Muscle layer of duodenum (tissue), 2 donors: ENCODE results near the gene POLR3A.

ENCODE experiments used
- H3K27ac ChIP-seq: one replicate; pipeline ENCODE4 v1.7.0; 2013; ENCODE audit warnings: mild to moderate bottlenecking, low read length
- H3K27me3 ChIP-seq: one replicate; pipeline ENCODE4 v1.7.0; 2013; ENCODE audit warnings: low read depth, mild to moderate bottlenecking, control low read depth, low read length
- H3K36me3 ChIP-seq, 2 donors: one replicate each; pipeline ENCODE4 v1.7.0; 2013; ENCODE audit warnings: low read length in 2 of 2, control low read depth in 1 of 2, mild to moderate bottlenecking in 1 of 2; ENCODE audit not compliant: insufficient read depth in 2 of 2, control insufficient read depth in 1 of 2
- H3K4me1 ChIP-seq, 2 donors: one replicate each; pipeline ENCODE4 v1.7.0; 2013; ENCODE audit warnings: low read length in 2 of 2, mild to moderate bottlenecking in 2 of 2, control low read depth in 1 of 2, moderate library complexity in 1 of 2; ENCODE audit not compliant: insufficient read depth in 2 of 2, control insufficient read depth in 1 of 2
- H3K4me3 ChIP-seq, 2 donors: one replicate each; pipeline ENCODE4 v1.7.0; 2013; ENCODE audit warnings: low read length in 2 of 2, low read depth in 1 of 2, mild to moderate bottlenecking in 1 of 2
- H3K9me3 ChIP-seq, 2 donors: one replicate each; pipeline ENCODE4 v1.7.0; 2013; ENCODE audit warnings: low read length in 2 of 2, control low read depth in 1 of 2, mild to moderate bottlenecking in 1 of 2; ENCODE audit not compliant: control insufficient read depth in 1 of 2
- donor health status: healthy.

POLR3A gene

GRCh38 chr10:78035933-78036583 is 6.7 kb upstream of the POLR3A start:
- Histone ChIP-seq H3K36me3 (peaks cover 53 to 57% of the 10 kb centered on the region in 2 donors), H3K27ac (no peak overlapping the region), H3K27me3 (no peaks in the 10 kb centered on the region)

DNA sequence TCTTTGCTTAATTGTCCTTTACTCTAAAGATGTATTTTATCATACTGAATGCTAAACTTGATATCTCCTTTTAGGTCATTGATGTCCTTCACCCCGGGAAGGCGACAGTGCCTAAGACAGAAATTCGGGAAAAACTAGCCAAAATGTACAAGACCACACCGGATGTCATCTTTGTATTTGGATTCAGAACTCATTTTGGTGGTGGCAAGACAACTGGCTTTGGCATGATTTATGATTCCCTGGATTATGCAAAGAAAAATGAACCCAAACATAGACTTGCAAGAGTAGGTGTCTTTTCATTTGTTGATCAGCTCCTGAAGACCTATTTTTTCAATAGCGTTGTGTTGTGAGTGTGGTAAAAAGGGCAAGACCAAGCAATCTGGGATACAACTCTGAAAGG is 6.1 kb upstream of the POLR3A start:
- Histone ChIP-seq H3K27ac (no peak overlapping the region), H3K9me3 (no peaks in the 10 kb centered on the region), H3K4me1 (peaks cover 13 to 18% of the 10 kb centered on the region in 2 donors), H3K36me3 (peaks cover 46 to 51% of the 10 kb centered on the region in 2 donors), H3K4me3 (peak overlapping the region in 1 of 2 donors; percentile 92), H3K27me3 (no peaks in the 10 kb centered on the region)

More at GRCh38 chr10:78035933-78036583, 6.7 kb upstream of the POLR3A start:
- Histone ChIP-seq H3K4me1 (peaks cover 13 to 18% of the 10 kb centered on the region in 2 donors), H3K4me3 (no peak overlapping the region), H3K9me3 (no peaks in the 10 kb centered on the region)

- H3K4me3 ChIP-seq: peak overlapping the region; percentile 85 to 92
Measured at GRCh38 chr10:78035025-78035424, 5.7 kb upstream of the POLR3A start.

DNA sequence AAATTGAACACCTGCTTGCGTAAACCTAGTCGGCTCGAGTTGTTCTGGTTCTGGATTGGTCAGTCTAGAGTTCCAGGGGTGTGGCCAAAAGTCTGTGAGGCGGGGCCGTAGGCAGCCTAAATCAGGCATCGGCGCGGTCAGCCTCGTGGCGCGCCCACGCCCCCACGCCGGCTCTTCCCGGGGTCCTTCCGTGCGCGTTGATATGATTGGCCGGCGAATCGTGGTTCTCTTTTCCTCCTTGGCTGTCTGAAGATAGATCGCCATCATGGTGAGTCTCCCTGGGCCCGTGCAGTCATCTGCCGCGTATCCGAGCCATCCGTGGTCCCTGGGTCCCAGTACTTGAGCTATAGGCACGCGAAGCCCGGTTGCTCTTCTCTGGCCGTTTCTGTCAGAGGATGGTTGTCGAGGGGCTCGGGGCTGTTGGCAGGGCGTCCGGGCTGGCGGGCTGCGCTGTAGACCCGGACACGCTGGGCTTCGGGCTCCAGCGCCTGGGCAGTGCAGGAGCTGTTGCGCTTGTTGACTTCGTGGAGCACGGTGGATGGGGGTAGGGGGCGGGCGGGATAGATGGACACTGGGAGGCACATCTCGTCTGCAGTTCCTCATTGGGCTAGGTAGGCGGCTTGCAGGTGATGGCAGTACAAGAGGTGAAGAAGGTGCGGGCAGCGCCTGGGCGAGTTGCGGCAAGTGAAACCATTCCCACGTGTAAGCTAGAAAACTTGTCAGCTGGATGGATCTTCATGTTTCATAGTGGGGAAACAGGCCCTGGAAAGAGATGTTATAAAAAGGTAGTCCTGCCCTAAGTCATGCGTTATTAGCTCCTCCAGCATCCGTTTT is 4.5 kb upstream of the POLR3A start, which contains the start of gene RPS24:
TSS of gene RPS24 (plus strand) at position 227 of the 834 bp plus-strand sequence. CDS start at position 266, 39 bp downstream.
- peaks cover 33 to 36% of the 10 kb centered on the region in 2 donors for H3K36me3 ChIP-seq
- peaks cover 13 to 18% of the 10 kb centered on the region in 2 donors for H3K4me1 ChIP-seq
- H3K27me3 ChIP-seq: no peaks in the 10 kb centered on the region
- H3K27ac ChIP-seq: peak within 1 kb of the TSS; percentile 74
- peak within 1 kb of the TSS; percentile 85 to 92 for H3K4me3 ChIP-seq
- H3K9me3 ChIP-seq: no peaks in the 10 kb centered on the region

More at GRCh38 chr10:78035025-78035424, 5.7 kb upstream of the POLR3A start:
- Histone ChIP-seq H3K36me3 (peaks cover 44 to 47% of the 10 kb centered on the region in 2 donors), H3K4me1 (peaks cover 13 to 18% of the 10 kb centered on the region in 2 donors), H3K27ac (peak overlapping the region; percentile 68), H3K9me3 (no peaks in the 10 kb centered on the region), H3K27me3 (no peaks in the 10 kb centered on the region)

DNA sequence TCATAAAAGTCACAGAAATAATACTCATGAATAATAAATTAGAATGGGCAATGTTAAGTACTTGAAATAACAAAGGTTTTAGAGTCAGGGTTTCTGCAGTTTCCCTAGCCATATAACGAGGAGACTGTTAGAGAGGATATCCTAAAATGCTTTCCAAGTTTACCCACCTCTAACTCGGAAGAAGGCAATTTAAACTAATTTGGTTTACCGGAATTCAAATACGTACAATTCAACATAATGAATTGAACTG is 4.0 kb upstream of the POLR3A start:
- no peaks in the 10 kb centered on the region for H3K9me3 ChIP-seq
- peaks cover 13 to 23% of the 10 kb centered on the region in 2 donors for H3K4me1 ChIP-seq
- peak overlapping the region; percentile 74 for H3K27ac ChIP-seq
- peaks cover 28 to 32% of the 10 kb centered on the region in 2 donors for H3K36me3 ChIP-seq
- no peaks in the 10 kb centered on the region for H3K27me3 ChIP-seq
- H3K4me3 ChIP-seq: peak overlapping the region; percentile 85 to 92

DNA sequence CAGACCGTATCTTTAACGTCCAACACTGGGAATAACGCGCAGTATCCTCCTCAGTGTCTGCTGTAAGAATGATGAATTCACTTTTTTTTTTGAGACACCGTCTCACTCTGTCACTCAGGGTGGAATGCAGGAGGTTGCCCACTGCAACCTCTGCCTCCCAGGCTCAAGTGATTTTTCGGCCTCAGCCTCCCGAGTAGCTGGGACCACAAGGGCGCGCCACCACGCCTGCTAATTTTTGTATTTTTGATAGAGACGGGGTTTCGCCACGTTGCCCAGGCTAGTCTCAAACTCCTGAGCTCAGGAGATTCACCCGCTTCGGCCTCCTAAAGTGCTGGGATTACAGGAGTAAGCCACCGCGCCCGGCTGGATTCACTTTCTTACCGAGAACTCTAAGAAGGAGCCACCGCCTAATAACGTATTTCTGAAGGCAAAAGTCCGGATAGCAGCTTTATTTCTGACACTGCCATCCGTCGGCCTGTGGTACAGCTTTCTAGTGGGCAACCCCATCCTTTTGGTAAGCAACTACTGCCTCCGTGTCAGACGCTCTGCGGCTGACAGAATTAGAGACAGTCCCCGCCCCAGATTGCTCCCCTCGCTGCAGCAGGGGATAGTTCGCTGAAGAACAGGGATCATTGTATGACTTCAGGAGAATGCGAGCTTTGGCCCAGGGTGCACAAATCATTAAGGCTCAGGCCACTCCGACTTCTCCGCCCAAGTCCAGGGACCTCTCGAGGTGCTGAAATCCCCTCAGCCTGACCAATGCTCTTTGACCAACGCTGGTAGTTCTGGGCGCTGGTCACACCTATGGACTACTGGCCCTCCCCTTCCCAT is 662 bp downstream of the POLR3A start:
- Histone ChIP-seq H3K4me1 (peaks cover 0 to 12% of the 10 kb centered on the region in 2 donors), H3K36me3 (peaks cover 17 to 24% of the 10 kb centered on the region in 2 donors), H3K27me3 (no peaks in the 10 kb centered on the region), H3K4me3 (peak overlapping the region; percentile 82 to 99), H3K27ac (peak overlapping the region; percentile 96), H3K9me3 (no peaks in the 10 kb centered on the region)

DNA sequence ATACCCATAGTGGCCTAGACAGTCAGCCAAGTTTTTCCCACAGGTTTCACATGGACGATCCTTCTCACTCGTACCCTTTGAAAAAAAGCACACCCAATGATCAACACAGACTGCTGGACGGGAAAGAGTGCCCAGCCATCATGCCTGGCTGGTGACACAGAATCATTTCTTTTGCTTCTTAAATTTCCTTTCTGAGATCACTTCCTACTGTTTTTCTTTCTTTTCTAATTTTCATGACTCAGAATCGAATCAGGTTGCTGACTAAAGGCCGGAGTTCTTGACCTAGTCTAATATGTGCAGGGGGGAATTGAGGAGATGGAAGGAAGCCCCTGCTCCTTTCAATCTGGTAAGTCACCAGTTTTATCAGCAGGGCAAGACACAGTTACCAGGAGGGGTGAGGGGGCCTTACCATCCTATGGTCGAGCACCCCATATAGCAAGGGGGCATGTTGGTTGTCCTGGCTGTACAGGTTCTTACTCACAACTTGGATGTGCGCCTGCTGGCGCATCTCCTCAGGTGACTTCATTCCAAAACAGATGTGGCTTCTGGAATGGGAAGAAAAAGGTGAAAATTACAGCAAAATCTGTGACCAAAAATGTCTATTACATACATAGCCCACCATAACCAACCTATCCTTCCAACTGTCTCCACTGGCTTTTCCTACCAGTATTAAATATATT is 3.5 kb downstream of the POLR3A start:
- H3K9me3 ChIP-seq: no peaks in the 10 kb centered on the region
- H3K27me3 ChIP-seq: no peaks in the 10 kb centered on the region
- peaks cover 0 to 12% of the 10 kb centered on the region in 2 donors for H3K4me1 ChIP-seq
- peaks cover 33 to 51% of the 10 kb centered on the region in 2 donors for H3K36me3 ChIP-seq
- no peak overlapping the region for H3K27ac ChIP-seq
- H3K4me3 ChIP-seq: no peak overlapping the region

DNA sequence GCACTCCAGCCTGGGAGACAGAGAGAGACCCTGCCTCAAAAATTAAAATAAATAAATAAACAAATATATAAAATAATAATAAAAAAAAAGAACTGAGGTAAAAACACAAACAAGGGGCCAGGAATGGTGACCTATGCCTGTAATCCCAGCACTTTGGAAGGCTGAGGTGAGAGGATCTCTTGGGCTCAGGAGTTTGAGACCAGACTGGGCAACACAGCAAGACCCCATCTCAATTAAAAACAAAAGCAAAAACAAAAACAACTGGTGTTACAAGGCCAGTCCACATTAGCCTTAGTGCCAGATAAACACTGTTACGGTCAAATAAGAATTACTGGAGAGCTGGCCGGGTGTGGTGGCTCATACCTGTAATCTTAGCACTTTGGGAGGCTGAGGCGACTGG is 5.6 kb downstream of the POLR3A start:
- Histone ChIP-seq H3K9me3 (no peaks in the 10 kb centered on the region), H3K4me3 (no peak overlapping the region), H3K4me1 (peaks cover 0 to 11% of the 10 kb centered on the region in 2 donors), H3K36me3 (peaks cover 44 to 72% of the 10 kb centered on the region in 2 donors), H3K27me3 (no peaks in the 10 kb centered on the region), H3K27ac (no peak overlapping the region)

DNA sequence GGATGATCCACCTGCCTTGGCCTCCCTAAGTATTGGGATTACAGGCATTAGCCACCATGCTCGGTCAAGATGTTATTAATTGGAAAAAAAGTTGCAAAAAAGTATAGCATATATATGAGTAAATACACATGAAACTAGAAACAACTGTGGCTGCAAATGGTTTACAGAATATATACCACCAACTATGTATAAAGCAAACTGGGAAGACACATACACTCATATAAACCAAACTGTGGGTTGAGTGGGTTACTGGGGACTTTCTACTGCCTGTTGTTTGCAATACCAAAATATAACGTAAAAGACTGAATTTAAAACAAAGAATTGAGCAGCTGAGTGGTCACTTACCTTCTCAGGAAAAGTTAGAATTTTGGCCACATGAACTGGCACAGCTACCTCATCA is 8.1 kb downstream of the POLR3A start:
- no peaks in the 10 kb centered on the region for H3K27me3 ChIP-seq
- H3K4me3 ChIP-seq: no peak overlapping the region
- no peaks in the 10 kb centered on the region for H3K4me1 ChIP-seq
- peaks cover 57 to 94% of the 10 kb centered on the region in 2 donors for H3K36me3 ChIP-seq
- H3K9me3 ChIP-seq: no peaks in the 10 kb centered on the region
- H3K27ac ChIP-seq: no peak overlapping the region

DNA sequence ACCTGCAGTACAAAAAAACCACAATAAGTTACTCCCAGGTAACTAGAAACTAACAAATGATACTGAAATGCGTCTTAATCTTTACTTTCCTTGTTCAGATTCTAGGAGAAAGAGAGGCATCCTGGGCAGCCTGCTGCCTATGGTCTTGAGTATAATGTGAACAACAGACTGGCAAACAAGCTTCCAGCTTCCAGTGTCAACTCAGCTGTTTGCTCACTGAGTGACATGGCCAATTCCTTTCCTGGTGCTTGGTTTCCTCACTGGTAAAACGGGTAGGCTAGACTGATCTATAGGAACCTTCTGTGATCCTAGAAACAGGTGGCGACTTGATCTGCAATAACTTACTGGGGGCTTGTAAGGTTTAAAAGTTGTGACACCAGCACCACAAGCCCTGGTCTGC is 10.1 kb downstream of the POLR3A start:
- Histone ChIP-seq H3K27ac (no peak overlapping the region), H3K9me3 (no peaks in the 10 kb centered on the region), H3K4me3 (no peak overlapping the region), H3K36me3 (peaks cover 54 to 90% of the 10 kb centered on the region in 2 donors), H3K4me1 (no peaks in the 10 kb centered on the region), H3K27me3 (no peaks in the 10 kb centered on the region)
